GM10847 (cell line): ENCODE results near the gene SSC4D.

Experiments
- POLR2A ChIP-seq: IDR thresholded peaks from 2 replicates; pipeline ENCODE4 v1.6.1; 2011; ENCODE audit not compliant: insufficient read length; ENCODE audit errors: extremely low read depth

SSC4D gene

DNA sequence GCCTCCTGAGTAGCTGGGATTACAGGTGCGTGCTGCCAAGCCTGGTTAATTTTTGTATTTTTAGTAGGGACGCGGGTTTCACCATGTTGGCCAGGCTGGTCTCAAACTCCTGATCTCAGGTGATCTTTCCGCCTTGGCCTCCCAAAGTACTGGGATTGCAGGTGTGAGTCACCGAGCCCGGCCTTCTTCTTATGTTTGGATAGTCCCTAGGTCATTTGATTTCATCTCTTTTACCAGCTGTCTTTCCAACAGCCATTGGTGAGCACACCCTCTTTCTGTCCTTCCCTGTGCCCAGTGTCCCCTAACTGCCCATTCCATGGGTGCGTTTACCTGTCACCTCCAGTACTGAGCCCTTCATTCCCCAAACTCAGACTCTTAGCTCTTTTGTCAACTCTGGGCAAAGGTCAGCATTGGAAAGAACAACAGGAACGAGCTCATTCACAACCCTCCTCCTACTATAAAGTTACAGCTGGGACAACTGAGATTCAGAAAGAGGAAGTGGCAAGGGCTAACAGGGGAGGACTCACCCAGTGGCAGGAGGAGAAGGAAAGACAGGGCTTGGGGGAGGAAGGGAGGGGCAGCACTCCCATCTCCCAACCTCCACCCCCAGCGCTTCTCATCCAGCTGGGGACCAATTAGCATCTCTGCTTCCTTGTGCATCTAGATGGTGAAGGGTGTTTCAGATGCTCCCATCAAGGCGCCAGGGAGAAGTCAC lies 5.6 kb downstream of the SSC4D start:
- TF ChIP-seq POLR2A: no peak

DNA sequence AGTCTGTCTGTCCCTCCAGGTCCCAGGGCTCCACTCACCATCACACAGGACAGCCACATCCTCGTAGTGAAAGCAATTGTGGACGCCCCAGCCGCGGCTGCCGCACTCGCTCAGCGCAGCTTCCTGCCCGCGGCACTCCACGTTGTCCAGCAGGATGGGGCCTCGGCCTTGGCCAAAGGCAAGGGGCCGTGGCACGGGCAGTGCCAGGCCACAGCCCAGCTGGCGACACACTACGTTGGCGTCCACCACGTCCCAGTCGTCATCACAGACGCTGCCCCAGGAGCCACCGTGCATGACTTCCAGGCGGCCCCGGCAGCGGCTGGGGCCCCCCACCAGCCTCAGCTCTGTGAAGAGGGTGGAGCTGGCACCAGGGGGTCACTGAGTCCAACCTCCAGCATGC lies 9.2 kb downstream of the SSC4D start:
- TF ChIP-seq POLR2A: no peak

DNA sequence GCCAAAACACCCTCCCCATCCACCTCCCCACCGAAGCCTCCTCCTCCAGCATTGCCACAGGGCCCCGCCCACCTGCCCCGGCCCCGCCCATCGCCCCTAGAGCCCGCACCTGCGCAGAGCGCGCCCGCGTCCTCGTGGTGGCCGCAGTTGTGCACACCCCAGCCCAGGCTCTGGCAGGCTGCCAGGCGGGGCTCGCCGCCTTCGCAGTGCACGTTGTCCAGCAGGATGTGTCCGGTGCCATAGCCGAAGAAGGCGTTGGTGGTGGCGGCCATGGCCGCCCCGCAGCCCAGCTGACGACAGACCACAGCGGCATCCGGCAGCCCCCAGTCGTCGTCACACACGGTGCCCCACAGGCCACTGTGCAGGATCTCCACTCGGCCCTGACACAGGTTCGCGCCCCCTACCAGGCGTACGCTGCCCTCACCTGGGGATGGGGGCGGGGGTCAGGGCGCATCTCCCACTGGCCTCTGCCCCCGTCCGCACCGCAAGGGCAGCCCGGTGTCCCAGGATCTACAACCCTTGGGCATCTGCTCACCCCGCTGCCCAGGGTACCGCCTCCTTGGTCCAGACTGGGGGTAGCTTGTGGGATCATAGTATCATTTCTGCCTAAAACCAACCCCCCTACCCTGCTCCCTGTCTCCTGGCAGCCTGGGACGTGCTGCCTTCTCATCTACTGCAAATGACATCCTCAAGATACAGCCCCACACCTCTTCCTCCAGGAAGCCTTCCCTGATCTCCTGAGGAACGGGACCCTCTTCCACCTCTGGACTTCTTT lies 11.9 kb downstream of the SSC4D start:
- no peak for TF ChIP-seq POLR2A

DNA sequence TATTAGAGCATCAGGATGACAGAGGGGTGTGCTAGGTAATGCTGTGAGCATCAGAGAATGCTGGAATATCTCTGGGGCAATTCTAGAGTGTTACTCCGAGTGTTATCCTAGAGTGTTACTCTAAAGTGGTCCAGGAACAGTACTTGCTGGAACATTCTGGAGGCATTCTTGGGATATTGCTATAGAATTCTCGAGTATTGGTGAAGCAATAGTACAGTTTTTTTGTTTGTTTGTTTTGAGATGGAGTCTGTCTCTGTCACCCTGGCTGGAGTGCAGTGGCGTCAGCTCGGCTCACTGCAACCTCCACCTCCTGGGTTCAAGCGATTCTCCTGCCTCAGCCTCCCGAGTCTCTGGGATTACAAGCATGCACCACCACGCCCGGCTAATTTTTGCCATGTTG lies 12.6 kb downstream of the SSC4D start:
- no peak for TF ChIP-seq POLR2A

DNA sequence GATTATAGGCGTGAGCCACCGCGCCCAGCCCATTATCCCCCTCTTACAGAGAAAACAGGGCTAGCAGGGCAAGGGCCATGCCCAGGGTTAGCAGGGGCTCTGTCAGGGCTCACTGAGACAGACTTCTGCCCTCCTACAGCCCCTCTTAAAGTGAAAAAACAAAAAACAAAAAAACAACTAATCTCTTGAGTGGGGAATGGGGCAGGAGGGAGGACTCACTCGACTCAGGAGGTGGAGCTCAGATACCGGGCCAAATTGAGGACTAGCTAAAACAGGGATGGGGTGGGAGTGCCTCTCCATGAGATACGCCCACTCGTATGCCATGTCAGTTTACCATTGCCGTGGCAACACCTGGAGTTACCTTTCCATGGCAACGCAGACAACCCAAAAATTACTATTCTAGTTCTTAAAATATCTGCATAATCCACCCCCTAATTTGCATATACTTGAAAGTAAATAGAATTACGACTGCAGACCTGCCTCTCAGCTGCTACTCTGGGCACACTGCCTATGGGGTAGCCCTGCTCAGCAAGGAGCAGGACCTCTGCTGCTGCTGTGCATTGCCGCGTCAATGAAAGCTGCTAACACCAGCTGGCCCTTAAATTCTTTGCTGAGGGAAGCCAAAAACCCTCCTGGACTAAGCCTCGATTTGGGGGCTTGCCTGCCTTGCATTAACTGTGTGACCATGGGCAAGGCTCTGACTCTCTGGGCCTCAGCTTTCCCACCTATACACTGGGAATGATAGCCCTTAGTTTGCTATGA lies 13.4 kb downstream of the SSC4D start:
- TF ChIP-seq POLR2A: no peak

DNA sequence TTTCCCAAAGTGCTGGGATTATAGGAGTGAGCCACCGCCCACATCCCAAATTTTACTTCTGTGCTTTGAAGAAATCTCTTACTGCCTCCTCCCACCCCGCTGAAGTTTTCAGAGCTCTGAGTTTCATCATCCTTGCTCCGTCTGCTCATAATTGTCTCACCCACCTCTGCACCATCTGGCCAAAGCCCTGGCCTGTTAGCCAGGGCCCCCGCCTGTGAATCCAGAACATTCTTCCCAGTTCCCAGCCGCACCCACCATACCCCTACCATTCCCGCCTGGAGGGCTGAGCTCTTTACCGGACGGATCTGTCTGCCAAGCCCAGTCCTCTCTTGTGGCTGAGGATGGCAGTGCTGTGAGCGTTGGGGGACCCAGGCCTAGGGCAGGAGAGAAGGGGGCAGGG lies 14.5 kb downstream of the SSC4D start:
- TF ChIP-seq POLR2A: no peak

DNA sequence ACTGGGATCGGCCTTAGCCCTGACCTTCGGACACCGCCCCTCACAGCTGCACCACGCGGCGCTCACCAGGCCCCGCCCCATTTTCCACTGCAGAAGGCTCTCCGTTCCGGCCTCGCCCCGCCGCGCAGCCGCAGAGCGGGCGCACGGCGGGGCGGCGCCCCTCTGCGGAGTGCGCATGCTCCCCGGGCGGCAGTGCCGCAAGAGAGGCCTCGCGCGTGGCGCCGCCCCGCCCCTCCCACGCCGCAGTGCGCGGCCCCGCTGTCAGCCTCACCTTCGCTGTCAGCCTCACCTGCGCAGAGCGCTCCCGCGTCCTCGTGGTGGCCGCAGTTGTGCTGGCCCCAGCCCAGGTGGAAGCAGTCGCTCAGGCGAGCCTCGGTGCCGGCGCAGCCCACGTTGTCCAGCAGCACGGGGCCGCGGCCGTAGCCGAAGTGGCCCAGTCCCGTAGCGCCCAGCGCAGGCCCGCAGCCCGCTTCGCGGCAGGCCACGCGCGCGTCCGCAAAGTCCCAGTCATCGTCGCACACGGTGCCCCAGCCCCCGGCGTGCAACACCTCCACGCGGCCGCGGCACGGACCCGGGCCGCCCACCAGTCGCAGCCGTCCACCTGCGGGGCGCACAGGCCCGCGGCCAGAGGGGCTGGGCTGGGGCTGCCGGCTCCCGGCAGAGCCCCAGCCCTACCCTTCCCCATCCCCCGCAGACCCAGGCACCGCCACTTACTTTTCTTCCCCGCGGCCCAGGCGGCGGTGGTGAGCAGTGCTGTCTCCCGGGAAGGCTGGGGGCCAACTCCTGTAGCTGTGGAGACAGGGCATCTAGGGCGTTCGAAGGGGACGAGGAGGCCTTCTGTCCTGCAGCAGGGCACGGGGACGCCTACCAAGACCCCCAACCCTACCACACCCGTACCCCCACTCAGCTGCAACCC lies 16.1 kb downstream of the SSC4D start:
- peak; percentile 60 for TF ChIP-seq POLR2A

DNA sequence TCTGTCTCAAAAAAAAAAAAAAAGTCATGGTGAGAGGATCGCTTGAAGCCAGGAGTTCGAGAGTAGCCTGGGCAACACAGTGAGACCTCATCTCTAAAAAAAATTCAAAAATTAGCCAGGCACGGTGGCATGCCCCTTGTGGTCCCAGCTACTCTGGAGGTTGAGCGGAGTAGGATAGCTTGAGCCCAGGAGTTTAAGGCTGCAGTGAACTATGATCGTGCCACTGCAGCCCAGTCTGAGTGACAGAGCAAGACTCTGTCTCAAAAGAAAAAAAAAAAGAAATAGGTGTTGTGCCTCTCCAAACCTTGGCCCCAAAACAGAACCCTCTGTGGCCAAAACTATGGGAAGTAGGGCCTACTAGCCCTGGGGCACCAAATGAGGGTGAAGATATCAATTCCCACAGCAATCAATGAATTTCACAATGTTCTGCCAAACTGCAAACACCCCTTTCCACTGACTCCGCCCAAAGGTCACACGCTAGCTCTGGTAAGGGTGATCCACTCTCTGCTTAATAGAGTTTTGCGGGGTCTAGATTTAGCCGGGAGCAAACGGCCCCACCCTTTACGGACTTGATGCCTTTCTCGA lies 16.9 kb downstream of the SSC4D start:
- TF ChIP-seq POLR2A: no peak

DNA sequence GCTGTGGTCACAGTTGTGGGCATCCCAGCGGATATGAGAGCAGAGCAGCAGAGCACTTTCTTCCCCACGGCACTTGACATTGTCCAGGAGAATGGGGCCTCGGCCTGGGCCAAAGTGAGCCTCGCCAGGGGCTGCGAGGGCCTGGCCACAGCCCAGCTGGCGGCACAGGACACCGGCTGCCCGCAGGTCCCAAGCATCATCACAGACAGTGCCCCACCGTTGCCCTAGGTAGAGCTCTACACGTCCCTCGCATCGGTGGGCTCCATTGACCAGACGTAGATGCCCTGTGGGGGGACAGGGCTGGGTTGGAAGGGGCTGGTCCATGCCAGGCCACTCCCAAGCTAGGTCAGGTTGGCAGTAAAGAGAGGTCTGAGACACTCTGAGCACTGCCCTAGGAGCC lies 19.4 kb downstream of the SSC4D start:
- no peak for TF ChIP-seq POLR2A

DNA sequence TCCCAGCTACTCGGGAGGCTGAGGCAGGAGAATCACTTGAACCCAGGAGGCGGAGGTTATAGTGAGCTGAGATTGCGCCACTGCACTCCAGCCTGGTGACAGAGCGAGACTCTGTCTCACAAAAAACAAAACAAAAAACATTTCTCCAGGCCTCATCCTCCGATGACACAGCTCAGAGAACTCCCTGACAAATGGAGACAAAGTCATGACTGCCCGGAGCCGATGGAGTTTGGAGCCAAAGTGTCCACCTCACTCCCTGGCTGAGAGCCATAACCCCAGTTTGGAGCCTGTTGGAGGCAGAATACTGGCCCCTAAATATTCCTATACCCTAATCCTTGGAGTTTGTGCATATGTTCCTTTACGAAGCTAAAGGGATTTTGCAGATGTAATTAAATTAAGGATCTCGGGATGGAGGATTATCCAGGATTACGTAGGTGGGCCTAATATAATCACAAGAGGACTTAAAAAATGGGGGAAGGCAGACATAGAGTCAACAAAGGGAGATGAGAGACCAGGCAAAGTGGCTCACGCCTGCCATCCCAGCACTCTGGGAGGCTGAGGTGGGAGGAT lies 22.7 kb downstream of the SSC4D start:
- TF ChIP-seq POLR2A: no peak

DNA sequence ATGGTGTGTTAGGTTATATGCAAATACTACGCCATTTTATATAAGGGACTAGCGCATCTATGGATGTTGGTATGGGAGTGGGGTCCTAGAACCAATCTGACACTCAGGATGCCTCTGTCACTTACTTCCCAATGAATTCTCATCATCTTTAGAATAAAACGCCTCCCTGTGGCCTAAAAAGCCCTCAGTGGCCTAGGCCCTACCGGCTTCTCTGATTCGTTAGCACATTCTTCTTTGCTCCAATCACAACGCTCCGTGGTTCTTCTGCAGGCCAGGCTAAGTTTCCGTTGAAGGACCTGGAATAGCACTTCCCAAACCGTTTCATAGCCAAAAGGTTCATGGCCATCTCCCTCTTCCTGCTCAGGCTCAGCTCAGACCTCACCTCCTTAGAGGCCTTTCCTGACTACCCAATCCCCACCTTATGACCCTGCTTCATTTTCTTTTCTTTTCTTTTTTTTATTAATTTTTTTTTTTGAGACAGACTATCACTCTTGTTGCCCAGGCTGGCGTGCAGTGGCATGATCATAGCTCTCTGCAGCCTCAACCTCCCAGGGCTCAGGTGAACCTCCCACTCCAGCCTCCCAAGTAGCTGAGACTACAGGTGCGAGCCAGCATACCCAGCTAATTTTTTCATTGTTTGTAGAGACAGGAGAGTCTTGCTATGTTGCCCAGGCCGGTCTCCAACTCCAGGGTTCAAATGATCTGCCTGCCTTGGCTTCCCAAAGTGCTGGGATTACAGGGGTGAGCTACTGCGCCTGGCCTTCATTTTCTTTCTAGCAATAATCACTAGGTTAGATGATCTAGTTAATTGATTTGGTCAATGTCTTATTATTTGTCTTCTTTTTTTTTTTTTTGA lies 26.2 kb downstream of the SSC4D start:
- TF ChIP-seq POLR2A: no peak

DNA sequence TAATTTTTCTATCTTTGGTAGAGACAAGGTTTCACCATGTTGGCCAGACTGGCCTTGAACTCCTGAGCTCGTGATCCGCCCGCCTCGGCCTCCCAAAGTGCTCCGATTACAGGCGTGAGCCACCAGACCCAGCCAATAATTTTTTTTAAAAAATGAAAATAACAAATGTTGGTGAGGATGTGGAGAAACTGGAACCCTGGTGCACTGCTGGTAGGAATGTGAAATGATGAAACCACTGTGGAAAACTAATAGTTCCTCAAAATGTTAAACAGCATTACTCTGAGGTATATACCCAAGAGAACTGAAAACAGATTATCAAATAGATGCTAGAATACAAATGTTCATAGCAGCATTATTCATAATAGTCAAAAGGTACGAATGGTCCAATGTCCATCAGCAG lies 27.7 kb downstream of the SSC4D start:
- TF ChIP-seq POLR2A: no peak

DNA sequence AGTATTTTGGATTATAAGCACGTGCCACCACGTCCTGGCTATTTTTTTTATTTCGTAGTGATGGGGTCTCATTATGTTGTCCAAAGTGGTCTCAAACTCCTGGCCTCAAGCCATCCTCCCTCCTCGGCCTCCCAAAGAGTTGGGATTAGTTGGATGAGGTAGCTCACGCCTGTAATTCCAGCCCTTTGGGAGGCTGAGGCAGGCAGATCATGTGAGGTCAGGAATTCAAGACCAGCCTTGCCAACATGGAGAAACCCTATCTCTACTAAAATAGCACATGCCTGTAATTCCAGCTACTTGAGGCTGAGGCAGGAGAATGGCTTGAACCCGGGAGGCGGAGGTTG lies 28.9 kb downstream of the SSC4D start:
- no peak for TF ChIP-seq POLR2A
